Esophagus squamous epithelium (tissue), 4 donors: ENCODE measurements around the gene TMEM236.

Experiments used
- POLR2A ChIP-seq, 4 donors: fragments of 450-650 bp; IDR thresholded peaks; one replicate each; pipeline ENCODE4 v1.6.1; 2017; ENCODE audit warnings: antibody characterized with exemption in 4 of 4, mild to moderate bottlenecking in 4 of 4, moderate library complexity in 3 of 4
- TF ChIP-seq, protein P1 (sequence below), 6 experiments: fragments of 450-650 bp in 4 of 6; fragments of 200-600 bp in 2 of 6; sonication (generic) in 2 of 6; IDR thresholded peaks; one replicate each; pipeline ENCODE4 v1.5.1; 2016 to 2019; ENCODE audit warnings: antibody characterized with exemption in 6 of 6, mild to moderate bottlenecking in 4 of 6, moderate library complexity in 4 of 6

DNA sequence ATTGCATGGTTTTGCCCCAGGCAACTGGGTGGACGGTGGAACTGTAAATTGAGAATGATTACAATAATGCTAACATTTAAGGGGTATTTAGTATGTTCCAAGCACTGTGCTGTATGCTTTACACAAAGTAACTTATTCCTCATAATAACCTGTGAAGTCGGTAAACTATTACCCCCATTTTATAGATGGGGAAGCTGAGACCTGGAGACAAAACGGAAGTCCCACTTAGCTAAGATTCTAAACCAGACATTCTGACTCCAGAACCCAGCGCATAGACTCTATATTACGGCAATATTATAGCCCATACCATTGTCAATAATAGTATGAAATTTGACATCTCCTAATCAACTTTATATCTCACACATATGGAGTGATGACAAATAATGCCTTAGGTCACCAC is 39.9 kb upstream of the TMEM236 start:
- TF ChIP-seq, protein P1, sequence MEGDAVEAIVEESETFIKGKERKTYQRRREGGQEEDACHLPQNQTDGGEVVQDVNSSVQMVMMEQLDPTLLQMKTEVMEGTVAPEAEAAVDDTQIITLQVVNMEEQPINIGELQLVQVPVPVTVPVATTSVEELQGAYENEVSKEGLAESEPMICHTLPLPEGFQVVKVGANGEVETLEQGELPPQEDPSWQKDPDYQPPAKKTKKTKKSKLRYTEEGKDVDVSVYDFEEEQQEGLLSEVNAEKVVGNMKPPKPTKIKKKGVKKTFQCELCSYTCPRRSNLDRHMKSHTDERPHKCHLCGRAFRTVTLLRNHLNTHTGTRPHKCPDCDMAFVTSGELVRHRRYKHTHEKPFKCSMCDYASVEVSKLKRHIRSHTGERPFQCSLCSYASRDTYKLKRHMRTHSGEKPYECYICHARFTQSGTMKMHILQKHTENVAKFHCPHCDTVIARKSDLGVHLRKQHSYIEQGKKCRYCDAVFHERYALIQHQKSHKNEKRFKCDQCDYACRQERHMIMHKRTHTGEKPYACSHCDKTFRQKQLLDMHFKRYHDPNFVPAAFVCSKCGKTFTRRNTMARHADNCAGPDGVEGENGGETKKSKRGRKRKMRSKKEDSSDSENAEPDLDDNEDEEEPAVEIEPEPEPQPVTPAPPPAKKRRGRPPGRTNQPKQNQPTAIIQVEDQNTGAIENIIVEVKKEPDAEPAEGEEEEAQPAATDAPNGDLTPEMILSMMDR (IDR thresholded peaks at IDR 0.05): no peak
- TF ChIP-seq POLR2A (IDR thresholded peaks at IDR 0.05): no peak
